Cerebellar nuclear complex (tissue), 1 donor: ENCODE data around the gene ALOX5AP.

ENCODE experiments used
- DNase-seq, 2 experiments: peaks; one replicate each; lab custom pipeline; 2025; lab: John Stamatoyannopoulos, UW

ALOX5AP gene

DNA sequence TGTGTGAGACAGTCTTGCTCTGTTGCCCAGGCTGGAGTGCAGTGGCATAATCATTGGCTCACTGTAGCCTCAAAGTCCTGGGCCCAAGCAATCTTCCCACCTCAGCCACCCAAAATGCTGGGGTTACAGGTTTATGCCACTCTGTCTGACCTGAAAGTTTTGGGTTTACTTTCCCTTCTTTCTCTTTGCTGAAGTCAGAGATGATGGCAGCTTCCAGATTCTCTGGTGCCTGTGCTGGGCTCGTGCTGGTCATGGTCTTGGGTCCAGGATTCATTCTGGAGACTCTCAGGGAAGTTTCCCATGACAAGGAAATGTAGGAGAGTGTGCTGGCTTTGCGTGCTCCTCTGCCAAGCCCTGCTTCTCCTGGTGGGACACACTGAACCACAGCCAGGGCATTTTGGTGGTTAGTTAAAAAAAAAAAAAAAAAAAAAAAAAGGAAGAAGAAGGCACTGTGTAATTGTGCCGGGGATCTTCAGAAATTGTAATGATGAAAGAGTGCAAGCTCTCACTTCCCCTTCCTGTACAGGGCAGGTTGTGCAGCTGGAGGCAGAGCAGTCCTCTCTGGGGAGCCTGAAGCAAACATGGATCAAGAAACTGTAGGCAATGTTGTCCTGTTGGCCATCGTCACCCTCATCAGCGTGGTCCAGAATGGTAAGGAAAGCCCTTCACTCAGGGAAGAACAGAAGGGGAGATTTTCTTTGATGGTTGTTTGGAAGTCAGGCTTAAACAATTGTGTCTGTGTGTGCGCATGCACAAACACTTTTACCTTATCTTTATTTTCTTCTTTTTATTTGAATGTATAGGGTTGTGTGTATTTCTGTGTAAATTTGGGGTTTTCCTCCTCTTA, at the start of gene ALOX5AP:
TSS of gene ALOX5AP (plus strand) at position 519 of the 847 bp plus-strand sequence. CDS start at position 582, 63 bp downstream.
- no peak for DNase-seq

DNA sequence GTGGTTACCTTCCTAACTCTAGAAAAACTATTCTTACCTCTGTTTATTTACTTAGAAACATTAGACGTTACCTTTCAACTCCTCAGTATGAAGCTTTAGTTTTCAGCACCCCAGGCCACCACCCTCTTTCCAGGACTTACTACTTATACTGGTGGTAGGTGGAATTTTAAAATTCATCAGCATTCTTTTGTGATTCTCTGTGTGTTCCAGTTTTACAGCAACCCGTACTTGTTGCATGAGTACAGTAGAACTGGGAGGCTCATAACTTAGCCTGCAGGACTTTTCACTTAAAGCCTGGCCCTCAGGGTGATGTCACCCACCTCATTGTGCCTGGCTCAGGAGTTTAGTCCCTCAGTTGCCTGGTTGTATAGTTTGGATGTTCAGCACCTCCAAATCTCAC, 49.4 kb upstream of the ALOX5AP start:
- no peak for DNase-seq

DNA sequence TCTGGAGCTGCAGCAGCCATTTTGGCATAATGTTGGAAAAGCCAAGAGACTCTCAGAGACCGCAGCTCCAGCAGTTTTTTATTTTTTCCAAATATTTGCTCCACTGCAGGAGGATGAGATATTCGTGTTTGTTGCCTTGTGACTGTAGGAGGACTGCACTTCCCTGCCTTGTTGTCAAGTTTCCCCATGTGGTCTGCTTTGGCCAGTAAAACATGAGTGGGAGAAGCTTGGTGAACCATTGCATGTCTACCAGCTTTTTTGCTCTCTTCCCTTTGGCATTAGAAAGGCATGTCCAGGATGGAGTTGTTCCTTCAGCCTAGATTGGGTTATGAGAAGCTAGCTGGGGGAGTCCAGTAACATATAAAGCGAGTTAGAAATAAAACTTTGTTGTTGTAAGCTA, 47.7 kb upstream of the ALOX5AP start:
- no peak for DNase-seq

DNA sequence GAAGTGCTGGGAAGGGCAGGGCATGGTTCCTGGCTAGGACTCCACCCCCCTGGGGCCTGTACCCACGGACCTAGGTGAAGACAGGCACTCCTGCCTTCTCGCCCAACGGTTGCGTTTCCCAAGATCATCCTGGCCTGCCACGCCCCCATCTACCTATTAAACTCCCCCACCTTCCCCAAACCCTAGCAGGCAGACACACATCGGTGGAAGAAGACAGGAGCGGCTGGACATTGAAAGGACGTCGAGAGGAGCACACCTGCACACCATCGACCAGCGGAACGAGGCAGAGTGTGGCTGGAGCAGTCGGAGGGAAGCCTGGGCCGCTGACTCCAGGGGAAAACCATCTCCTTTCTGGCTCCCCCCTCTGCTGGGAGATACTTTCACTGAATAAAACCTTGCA, 45.6 kb upstream of the ALOX5AP start:
- no peak for DNase-seq

DNA sequence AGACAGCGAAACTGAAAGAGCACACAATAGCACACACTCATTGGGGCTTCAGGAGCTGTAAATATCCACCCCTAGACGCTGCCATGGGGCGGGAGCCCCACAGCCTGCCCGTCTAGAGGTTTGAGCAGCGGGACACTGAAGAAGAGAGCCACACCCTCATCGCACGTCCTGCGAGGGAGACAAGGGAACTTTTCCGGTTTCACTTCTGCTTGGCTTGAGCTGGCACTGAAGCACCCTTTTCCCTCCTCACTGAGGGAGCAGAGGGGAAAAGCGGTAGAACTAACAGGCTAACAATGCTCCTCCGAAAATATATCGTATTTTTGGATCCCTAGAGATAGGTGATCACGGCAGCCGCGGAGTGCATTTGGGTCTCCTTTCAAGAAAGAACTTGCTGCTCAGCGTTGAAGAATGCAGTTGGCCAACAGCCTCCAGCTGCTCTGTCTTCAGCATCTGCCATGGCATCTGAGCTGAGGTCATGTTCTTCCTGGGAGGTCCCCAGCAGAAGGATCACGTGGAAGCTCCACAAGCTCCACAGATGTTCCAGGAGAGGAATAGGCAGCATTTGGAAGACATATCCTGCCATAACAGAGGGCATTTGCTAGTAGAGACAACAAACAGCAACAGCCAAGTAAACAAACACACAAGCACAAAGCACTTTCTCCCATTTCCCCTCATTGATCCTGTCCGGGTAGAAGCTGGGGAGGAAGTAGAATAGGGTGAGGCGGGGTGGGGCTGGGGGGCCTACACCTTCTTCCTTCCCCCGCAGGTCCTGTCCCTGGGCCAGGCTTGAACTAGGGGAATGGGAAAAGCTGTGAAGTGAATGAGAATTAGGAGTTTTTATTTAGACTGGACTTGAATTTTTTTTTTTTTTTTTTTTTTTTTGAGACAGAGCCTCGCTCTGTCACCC, 44.8 kb upstream of the ALOX5AP start:
- no peak for DNase-seq

DNA sequence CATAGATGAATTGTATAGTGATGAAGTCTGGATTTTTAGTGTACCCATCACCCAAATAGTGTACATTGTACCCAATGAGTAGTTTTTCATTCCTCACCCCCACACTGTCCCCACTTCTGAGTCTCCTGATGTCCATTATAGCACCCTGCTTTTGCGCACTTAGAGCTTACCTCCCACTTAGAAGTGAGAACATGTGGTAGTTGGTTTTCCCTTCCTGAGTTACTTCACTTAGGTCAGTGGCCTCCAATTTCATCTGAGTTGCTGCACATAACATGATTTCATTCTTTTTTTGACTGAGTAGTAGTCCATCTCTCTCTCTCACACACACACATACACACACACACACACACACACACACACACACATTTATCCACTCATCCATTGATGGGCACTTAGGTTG, 43.2 kb upstream of the ALOX5AP start:
- no peak for DNase-seq

DNA sequence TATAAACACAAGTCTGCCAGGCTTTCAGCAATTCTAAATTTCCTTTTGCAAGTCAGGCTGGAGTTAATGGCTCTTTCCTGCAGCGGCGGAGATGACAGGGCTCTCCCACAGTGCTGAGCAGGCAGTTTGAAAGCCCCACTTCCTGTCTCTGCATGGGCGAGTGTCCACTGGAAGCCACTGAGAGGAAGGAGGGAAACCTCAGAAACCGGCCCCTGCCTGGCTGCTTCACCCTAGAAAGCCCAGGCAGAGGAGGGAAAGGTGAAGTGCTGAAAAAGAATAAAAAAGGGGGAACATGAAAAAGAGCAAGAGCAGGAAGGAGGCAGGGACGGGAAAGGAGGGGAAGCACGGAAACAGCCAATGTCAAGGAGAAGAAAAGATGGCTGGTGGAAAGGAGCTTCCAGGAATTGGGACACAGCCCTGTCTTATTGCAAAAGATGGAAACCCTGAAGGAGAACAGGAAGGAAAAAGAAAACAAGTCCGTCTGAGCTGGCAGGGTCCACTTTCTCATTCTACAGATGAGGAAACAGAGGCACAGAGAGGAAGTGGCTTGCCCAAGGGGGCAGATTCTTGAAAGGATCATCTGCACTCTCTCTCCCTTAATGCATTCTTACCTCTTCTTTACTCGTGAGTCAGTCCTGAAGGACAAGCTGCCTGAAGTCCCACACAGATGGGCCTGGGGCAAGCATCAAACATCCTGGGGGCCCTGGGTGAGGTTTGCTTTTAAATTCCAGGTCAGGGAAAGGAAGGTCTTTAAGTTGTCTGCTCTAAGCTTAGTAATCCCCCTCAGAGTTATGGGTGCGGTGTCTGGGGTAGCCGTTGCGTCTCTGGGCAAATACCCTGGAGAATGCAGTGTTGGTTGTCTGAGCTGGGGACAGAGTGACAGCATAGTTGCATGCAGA, 38.8 kb upstream of the ALOX5AP start:
- DNase-seq = no peak

DNA sequence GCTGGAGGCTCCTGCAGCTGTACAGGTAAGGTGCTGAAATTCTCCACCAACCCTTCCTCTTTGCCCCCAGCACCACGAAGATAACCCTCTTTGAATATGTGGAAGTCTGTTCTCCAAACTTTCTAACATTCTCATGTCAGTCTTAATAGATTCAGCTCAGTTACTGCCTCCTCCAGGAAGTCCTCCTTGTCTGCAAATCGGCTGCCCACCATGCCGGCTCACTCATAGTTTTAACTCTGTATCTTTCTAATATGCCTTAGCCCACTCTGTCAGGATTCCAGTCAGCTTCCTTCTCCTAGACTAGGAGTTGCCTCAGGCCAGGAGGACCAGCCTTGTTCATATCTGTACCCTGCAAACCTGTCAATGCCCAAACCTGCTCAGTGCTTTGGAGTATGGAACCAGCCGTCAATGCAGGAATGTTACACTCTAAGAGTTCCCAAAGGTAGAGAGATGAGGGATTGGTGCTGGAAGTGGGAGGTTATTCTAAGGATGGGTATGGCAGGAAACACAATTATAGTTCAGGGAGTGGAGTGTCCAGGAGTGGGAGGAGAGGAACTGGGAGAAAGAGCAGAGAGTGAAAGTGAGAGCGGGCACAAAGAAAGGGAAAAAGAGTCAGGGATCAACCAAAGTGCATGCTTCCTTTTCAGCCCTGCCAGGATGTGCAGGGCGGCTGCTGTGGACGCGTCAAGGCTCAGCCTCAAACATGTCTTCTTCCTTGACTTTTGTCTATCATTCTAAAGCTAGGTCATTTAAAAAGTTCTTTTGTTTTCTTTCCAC, 38.0 kb upstream of the ALOX5AP start:
- DNase-seq = no peak

DNA sequence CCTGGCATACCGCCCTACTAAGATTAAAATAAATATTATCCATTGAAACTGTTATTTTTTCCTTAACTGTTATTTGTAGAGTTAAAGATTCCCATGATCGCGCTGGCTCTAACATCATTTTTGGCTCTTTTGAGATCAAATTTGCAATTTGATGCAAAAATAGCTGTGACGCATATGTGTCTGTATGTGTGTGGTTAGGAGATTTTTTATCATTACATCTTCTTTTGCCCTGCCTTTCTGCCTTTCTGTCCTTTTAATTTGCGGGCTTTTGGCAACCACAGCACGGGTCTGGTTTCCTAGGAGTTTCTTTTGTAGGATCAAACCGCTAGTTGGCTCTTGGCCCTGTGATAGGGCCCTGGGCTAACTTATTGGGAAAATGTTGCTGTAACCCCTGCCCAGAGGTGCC, 37.3 kb upstream of the ALOX5AP start:
- DNase-seq = no peak

DNA sequence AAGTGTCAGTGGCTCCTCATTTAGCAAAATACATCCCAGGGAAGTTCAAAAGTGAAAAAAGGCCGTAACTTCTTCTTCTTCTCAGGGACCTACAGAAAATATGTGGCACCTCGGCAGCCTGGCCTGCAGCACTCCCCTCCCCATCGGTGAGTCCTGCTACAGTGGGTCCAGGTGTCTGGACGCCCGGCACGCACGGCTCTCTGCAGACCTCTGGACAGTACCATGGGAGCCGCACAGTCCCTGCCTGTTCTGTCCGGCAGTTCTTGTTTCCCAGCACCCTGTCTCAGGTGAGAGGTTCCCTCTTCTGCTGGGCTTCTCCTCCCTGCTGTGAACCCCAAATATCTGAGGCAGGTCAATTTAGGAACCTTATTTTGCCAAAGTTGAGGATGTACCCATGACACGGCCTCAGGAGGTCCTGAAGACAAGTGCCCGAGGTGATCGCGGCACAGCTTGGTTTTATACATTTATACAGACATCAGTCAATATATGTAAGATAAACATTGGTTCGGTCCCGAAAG, 36.8 kb upstream of the ALOX5AP start:
- no peak for DNase-seq

DNA sequence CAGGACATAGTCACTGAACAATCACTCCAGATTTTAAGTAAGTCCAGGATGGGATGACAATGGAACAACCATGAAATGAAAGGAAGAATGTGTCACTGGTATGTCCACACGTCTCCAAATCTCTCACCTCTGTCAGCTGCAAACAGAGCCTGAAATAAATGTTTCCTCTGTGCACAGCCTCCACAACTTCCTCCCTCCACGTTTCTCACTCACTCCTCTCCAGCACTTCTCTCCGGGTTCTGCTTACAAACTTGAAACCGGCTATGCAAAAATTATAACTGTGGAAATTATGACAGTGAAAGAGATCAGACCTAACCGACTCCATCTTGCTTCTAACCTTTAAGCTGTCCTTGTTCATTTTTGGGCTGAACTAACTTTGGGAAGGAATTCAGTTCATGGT, 35.0 kb upstream of the ALOX5AP start:
- no peak for DNase-seq

DNA sequence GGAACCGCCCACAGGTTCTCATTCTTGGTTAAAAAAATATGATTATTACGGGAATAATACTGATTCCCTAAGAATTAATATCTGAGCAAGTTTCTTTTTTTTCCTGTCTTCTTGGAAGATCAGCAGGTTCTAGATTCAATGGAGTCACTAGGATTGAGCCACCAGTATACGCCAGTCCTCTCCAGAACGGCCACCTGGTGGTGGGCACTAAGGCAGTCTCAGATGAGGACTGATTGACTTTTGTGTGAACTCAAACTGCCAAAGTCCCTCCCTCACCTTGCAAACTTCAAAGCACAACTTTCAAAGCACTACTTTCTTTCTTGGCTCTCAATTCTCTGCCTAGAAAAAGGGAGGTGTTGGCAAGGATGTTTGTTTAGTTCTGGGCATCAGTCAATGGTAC, 33.3 kb upstream of the ALOX5AP start:
- no peak for DNase-seq

DNA sequence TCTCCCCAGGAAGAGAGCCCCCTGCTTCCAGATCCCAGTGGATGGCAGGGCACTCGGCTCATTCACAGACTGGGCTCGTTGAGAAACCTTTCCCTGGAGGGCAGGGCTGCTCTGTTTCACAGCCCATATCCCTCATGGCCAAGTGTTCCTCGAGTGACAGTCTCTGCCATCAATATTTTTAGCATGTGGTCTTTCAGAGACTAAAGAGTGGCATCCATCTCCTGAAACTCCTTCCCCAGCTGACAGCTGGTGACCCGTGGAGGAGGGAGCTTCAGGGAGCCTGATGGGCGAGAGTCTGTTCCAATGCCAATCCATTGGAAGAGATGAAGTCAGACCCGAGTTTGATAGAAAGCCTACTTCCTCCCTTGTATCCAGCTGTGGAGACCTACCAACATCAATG, 30.7 kb upstream of the ALOX5AP start:
- no peak for DNase-seq

DNA sequence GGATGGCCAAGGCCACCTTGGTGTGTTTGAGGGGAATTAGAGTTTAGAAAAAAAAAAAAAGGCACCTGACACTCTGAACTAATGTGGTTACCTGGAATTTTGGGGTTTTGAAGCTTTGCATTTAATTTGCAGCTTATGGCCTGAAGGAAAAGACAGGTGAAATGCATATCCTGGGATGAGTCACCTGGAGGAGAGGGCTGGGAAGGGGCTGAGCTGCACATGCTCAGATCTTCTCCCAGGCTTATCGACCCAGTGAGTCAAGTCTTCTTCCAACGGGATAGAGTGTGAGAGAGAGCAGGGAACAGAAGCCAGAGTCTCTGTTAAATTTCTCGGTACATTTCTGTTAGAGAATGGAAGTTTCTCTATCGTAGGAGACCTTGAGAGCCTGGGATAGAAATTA, 29.7 kb upstream of the ALOX5AP start:
- no peak for DNase-seq

DNA sequence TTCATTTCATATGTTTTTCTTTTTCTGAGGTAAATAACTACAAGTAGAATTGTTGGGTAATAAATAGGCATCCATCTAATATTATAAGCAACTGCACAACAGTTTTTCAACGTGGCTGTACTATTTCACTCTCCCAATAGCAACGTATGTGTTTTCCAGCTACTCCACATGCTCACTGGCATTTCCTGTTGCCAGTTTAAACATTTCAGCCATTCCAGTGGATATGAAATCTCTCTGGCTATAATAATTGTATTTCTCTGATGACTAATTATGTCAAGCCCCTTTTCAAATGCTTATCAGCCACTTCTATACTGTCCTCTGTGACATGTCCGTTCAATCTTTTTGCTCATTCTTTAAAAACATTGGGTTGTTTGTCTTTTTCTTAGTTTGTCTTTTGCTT, 26.8 kb upstream of the ALOX5AP start:
- DNase-seq = no peak

DNA sequence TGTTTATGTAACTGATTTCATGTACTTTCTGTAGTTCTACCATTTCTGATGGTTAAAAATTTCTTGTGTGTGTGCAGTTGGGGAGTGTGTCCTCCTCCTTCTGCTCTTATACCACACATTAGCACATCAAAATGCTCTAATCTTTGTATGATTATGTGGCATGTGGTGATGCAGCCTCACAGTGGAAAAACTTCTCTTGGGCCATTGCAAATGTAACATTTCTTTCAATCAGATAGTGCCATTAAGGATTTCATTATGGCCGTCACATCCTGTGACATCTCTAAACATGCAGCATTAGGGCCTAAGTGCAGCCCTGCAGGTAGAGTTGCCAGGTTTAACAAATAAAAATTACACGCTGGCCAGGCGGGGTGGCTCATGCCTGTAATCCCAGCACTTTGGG, 24.9 kb upstream of the ALOX5AP start:
- no peak for DNase-seq

DNA sequence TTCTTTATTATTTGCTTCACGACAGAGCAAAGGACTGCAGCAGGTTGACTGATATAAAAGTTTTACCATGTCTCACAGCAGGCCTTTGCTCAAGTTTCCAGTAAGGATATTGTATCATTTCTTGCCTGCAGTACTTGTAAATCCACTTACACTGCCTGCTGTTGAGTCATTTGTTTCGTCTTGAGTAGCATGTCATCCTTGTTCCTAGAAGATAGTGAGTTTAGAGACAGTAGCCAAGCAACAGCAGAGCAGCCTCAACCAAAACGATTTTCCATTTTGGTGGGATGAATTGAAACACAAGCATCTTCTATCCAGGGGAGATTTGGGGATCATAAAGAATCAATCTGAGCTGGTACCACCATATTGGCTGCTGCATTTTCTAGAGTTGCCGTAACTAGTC, 24.0 kb upstream of the ALOX5AP start:
- no peak for DNase-seq

DNA sequence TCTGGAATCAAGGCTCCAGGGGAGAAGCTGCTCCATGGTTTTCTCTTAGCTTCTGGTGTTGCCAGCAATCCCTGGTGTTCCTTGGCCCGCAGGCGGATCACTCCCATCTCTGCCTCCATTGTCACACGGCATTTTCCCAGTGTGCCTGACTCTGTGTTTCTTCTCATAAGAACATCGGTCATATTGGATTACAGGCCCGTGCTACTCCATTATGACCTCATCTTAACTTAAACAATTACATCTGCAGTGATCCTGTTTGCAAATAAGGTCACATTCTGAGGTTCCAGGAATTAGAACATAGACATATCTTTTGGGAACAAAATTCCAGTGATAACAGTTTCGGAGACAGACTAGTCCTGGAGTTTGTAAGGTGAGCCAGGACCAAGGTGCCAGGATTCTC, 23.5 kb upstream of the ALOX5AP start:
- no peak for DNase-seq

DNA sequence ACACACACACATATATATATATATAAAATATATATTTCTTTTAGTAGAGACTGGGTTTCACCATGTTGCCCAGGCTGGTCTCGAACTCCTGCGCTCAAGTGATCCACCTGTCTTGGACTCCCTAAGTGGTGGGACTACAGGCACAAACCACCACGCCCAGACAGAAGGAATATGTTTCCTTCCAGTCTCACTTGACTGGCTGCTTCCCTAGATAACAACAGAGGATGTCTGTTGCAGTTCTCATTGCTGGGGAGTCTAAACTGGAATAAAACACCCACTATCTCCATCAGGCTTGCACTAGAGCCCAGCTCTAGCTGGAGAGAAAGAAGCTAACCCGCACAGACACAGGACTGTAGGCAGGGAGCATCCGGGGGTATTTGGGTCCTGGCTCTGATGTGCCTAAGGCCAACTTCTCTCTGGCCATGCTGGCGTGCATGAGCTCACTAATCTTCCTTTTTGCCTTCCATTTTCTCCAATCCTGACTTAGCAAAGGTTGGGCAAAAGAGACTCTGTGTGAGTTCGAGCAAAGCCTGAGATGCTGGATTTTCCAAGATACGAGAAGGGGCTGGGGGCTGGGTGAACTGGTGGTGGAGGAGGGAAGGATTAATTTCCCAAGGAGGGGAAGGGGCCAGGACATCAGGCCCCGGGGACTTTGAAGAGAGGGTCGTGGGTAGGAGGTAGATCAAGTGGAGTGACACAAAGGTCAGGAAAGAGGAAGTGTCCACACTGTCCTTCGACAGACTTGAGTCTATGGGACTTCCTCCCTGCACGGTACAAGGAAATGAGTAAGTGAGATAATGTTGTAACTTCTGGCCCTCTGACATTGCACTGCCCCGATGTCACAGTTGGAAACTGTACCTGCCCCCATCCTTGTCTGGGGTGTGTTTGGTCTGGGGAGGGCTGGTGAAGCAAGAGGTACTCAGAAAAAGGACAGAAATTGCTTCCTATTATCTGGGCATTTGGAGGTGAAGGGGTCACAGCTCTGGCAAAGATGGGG, 22.5 kb upstream of the ALOX5AP start:
- no peak for DNase-seq
